ENCODE measurements around the gene N4BP2L2.

N4BP2L2 gene

DNA sequence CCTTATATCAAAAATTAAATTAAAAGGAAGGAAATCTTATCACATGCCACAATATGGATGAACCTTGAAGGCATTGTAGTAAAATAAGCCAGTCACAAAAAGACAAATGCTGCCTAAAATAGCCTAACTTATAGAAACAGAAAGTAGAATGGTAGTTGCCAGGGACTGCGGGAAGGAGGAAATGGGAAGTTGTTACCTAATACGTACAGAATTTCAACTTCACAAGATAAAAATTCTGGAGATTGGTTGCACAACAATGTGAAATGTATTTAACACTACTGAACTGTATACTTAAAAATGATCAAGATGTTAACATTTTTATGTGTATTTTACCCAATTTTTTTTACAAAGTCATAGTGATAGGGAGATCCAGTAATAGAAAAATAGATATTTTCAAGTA is 10.2 kb upstream of the N4BP2L2 start:
- H3K4me3 ChIP-seq (ENCODE audit: low read depth, low read length) = no peak overlapping the region
- in situ Hi-C loops (cut with HindIII; ENCODE audit: low sequenced_read_pairs) = no loop called here
- DNase-seq (ENCODE audit: low read depth, low spot score) = no peak
- TF ChIP-seq, protein P1, sequence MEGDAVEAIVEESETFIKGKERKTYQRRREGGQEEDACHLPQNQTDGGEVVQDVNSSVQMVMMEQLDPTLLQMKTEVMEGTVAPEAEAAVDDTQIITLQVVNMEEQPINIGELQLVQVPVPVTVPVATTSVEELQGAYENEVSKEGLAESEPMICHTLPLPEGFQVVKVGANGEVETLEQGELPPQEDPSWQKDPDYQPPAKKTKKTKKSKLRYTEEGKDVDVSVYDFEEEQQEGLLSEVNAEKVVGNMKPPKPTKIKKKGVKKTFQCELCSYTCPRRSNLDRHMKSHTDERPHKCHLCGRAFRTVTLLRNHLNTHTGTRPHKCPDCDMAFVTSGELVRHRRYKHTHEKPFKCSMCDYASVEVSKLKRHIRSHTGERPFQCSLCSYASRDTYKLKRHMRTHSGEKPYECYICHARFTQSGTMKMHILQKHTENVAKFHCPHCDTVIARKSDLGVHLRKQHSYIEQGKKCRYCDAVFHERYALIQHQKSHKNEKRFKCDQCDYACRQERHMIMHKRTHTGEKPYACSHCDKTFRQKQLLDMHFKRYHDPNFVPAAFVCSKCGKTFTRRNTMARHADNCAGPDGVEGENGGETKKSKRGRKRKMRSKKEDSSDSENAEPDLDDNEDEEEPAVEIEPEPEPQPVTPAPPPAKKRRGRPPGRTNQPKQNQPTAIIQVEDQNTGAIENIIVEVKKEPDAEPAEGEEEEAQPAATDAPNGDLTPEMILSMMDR (IDR thresholded peaks at IDR 0.05; ENCODE audit: low read depth, low read length) = no peak

GRCh38 chr13:32545083-32545482 is 6.5 kb upstream of the N4BP2L2 start:
- in situ Hi-C loops (cut with HindIII; ENCODE audit: low sequenced_read_pairs) = no loop called here
- TF ChIP-seq, protein P1 (IDR thresholded peaks at IDR 0.05; ENCODE audit: low read depth, low read length) = no peak

DNA sequence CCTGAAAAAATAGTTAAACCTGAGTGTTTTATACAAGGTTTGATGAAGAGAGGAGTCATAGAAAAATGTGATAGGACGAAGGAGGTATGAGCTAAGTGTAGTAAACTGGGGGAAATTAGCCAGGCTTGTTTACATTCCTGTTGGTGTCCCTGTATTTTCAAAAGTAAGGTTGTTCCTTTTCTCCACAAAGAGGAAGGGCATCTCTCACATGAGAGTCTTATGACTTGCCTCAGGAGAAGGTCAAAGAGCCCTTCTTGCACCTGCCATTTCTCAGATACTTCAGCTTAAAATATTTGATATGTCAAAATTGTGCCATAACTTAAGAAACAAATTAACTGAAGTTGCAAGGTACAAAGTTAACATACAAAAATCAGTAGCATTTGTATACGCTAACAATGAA is 3.6 kb upstream of the N4BP2L2 start:
- in situ Hi-C loops (cut with HindIII; ENCODE audit: low sequenced_read_pairs) = no loop called here
- no peak overlapping the region for H3K4me3 ChIP-seq (ENCODE audit: low read depth, low read length)
- DNase-seq (ENCODE audit: low read depth, low spot score) = no peak
- TF ChIP-seq, protein P1 (IDR thresholded peaks at IDR 0.05; ENCODE audit: low read depth, low read length) = no peak

More at GRCh38 chr13:32545083-32545482, 6.5 kb upstream of the N4BP2L2 start:
- DNase-seq (ENCODE audit: low read depth, low spot score) = no peak
- H3K4me3 ChIP-seq (ENCODE audit: low read depth, low read length) = no peak overlapping the region

DNA sequence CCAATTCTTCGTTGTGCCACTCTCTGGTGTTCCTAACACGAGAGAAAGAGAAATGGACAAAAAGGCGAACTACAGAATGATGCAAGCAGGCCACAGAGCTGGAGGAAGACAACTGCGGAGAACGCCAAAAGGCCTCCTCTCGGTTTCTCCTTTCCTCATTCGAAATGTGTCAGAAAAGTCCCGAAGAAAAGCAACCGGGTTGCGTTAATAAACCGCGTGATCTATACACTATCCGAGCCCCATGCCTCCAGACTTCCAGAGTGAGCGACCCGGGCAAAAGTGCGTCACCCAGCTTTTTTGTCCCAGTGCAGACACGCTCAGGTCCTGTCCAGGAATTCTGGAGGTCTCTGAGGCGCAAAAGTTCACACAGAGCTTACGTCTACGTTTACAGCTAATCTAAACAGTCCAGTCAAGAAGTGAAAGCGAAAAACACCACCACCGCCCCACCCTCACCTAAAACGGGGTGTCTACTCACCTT is 413 bp downstream of the N4BP2L2 start:
- peak overlapping the region; percentile 82 for H3K4me3 ChIP-seq (ENCODE audit: low read depth, low read length)
- TF ChIP-seq, protein P1 (IDR thresholded peaks at IDR 0.05; ENCODE audit: low read depth, low read length) = no peak
- no peak for DNase-seq (ENCODE audit: low read depth, low spot score)
- in situ Hi-C loops (cut with HindIII; ENCODE audit: low sequenced_read_pairs) = no loop called here

DNA sequence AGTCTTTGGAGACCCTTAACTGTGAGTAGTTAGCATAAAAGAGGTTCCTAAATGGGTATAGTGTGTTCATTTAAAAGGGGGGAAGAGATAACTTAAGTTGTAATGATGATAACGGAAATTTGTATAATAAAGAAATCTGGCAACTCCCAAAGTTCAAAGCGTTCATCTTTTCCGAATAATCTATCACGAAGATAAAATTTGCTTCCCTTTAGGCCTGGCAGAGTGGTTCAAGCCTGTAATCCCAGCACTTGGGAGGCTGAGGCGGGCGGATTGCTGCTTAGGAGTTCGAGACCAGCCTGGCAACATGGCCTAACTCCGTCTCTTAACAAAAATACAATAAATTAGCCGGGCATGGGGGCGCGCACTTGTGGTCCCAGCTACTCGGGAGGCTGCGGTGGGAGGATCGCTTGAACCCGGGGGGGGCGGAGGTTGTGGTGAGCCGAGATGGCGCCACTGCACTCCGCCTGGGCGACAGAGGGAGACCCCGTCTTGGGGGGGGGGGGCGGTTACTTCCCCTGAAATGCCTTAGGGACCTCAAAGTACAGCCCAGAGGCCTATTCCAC is 934 bp downstream of the N4BP2L2 start:
- TF ChIP-seq, protein P1 (IDR thresholded peaks at IDR 0.05; ENCODE audit: low read depth, low read length) = no peak
- H3K4me3 ChIP-seq (ENCODE audit: low read depth, low read length) = peak overlapping the region; percentile 82
- DNase-seq (ENCODE audit: low read depth, low spot score) = peak; percentile 8
- in situ Hi-C loops (cut with HindIII; ENCODE audit: low sequenced_read_pairs) = no loop called here

GRCh38 chr13:32535748-32536147 is 2.8 kb downstream of the N4BP2L2 start:
- DNase-seq (ENCODE audit: low read depth, low spot score) = no peak

More at GRCh38 chr13:32535748-32536147, 2.8 kb downstream of the N4BP2L2 start:
- no peak overlapping the region for H3K4me3 ChIP-seq (ENCODE audit: low read depth, low read length)
- TF ChIP-seq, protein P1 (IDR thresholded peaks at IDR 0.05; ENCODE audit: low read depth, low read length) = no peak
- in situ Hi-C loops (cut with HindIII; ENCODE audit: low sequenced_read_pairs) = no loop called here

Measured in astrocyte of the spinal cord (primary cell).